IMR-90 (cell line): ENCODE results near the gene CALN1. TPM values are rescaled to one million over a fixed set of nuclear protein-coding genes. Genes with fewer than 3 reads are reported as not detected.

ENCODE experiments used
- ATAC-seq: fragments of 200-7000 bp; cut with Tn5 transposase; 2 replicates; pipeline ENCODE4 v1.9.1; 2020; ENCODE audit warnings: low read depth, mild to moderate bottlenecking, moderate library complexity
- BruUV-seq: library from RNA; stranded (reverse); fragments of 400-500 nt; replicated peaks from 2 replicates; lab custom pipeline; 2021; lab: Mats Ljungman, UMichigan
- CTCF ChIA-PET: fragments of 300-600 bp; formaldehyde crosslinking; extraction: SDS; loops from one replicate; lab custom pipeline; 2021; ENCODE audit warnings: antibody characterized with exemption; lab: Yijun Ruan, JAX
- POLR2A ChIA-PET: fragments of 300-600 bp; sonication (Branson Sonifier 250); formaldehyde crosslinking; loops from one replicate; lab custom pipeline; 2022; ENCODE audit warnings: antibody characterized with exemption; ENCODE audit not compliant: unreplicated experiment; lab: Charles Lee
- DNase-seq: peaks from one replicate; pipeline ENCODE4 v3.0.0; 2013
- H2AFZ ChIP-seq: replicated peaks from 2 replicates; pipeline ENCODE3; 2013; ENCODE audit warnings: low read length, mild to moderate bottlenecking; ENCODE audit not compliant: poor library complexity
- H2AK5ac ChIP-seq: 2 replicates; pipeline ENCODE4 v1.6.1; 2013; ENCODE audit warnings: low read depth, low read length, inconsistent platforms
- H2AK9ac ChIP-seq: replicated peaks from 2 replicates; pipeline ENCODE3; 2013; ENCODE audit warnings: mild to moderate bottlenecking, low read depth, low read length, moderate library complexity; ENCODE audit not compliant: poor library complexity
- H2BK120ac ChIP-seq: 2 replicates; pipeline ENCODE4 v1.6.1; 2013; ENCODE audit warnings: low read depth, low read length, inconsistent platforms
- H2BK15ac ChIP-seq: 3 replicates; pipeline ENCODE4 v1.6.1; 2013; ENCODE audit warnings: low read depth, low read length, inconsistent platforms
- H2BK20ac ChIP-seq: 2 replicates; pipeline ENCODE4 v1.6.1; 2013; ENCODE audit warnings: low read depth, mild to moderate bottlenecking, inconsistent platforms, low read length, moderate library complexity
- H2BK5ac ChIP-seq: 2 replicates; pipeline ENCODE4 v1.6.1; 2013; ENCODE audit warnings: mild to moderate bottlenecking, low read depth, low read length, inconsistent platforms; ENCODE audit not compliant: poor library complexity, severe bottlenecking
- H3K14ac ChIP-seq: replicated peaks from 2 replicates; pipeline ENCODE4 v1.6.1; 2013; ENCODE audit warnings: low read depth, low read length, inconsistent platforms
- H3K18ac ChIP-seq: 2 replicates; pipeline ENCODE4 v1.6.1; 2013; ENCODE audit warnings: low read depth, low read length, control low read depth
- H3K23ac ChIP-seq: 2 replicates; pipeline ENCODE4 v1.6.1; 2013; ENCODE audit warnings: low read depth, low read length, inconsistent platforms
- H3K27ac ChIP-seq: 2 replicates; pipeline ENCODE4 v1.5.1; 2013; ENCODE audit warnings: mild to moderate bottlenecking, control low read depth, low read length; ENCODE audit not compliant: insufficient read depth
- H3K27me3 ChIP-seq: 2 replicates; pipeline ENCODE4 v1.6.1; 2013; ENCODE audit warnings: low read length; ENCODE audit not compliant: control insufficient read depth, insufficient read depth
- H3K36me3 ChIP-seq: 2 replicates; pipeline ENCODE4 v1.6.1; 2013; ENCODE audit warnings: low read length, mixed read lengths; ENCODE audit not compliant: control insufficient read depth, insufficient read depth
- H3K4ac ChIP-seq: 2 replicates; pipeline ENCODE4 v1.6.1; 2013; ENCODE audit warnings: low read depth, low read length, inconsistent platforms
- H3K4me1 ChIP-seq: 2 replicates; pipeline ENCODE4 v1.6.1; 2013; ENCODE audit warnings: low read length, mixed read lengths; ENCODE audit not compliant: control insufficient read depth, insufficient read depth
- H3K4me2 ChIP-seq: 2 replicates; pipeline ENCODE4 v1.6.1; 2013; ENCODE audit warnings: low read depth, mild to moderate bottlenecking, control low read depth, low read length, moderate library complexity
- H3K4me3 ChIP-seq: 2 replicates; pipeline ENCODE4 v1.5.1; 2013; ENCODE audit warnings: low read depth, mild to moderate bottlenecking, control low read depth, low read length, moderate library complexity; ENCODE audit not compliant: insufficient read depth
- H3K56ac ChIP-seq: 2 replicates; pipeline ENCODE4 v1.6.1; 2013; ENCODE audit warnings: low read length, inconsistent platforms; ENCODE audit not compliant: insufficient read depth; ENCODE audit errors: extremely low read depth
- H3K79me1 ChIP-seq, 2 experiments: 2 replicates each; pipeline ENCODE4 v1.6.1; 2013; ENCODE audit warnings: low read length in 2 of 2, inconsistent platforms in 1 of 2, low read depth in 1 of 2
- H3K9ac ChIP-seq: 2 replicates; pipeline ENCODE4 v1.6.1; 2013; ENCODE audit warnings: low read depth, low read length, control low read depth
- H3K9me1 ChIP-seq: 2 replicates; pipeline ENCODE4 v1.6.1; 2013; ENCODE audit warnings: low read length, inconsistent platforms; ENCODE audit not compliant: insufficient read depth
- H3K9me3 ChIP-seq: 2 replicates; pipeline ENCODE4 v1.6.1; 2013; ENCODE audit warnings: low read length; ENCODE audit not compliant: control insufficient read depth, insufficient read depth
- H4K20me1 ChIP-seq: 2 replicates; pipeline ENCODE4 v1.6.1; 2013; ENCODE audit warnings: low read length, inconsistent platforms; ENCODE audit not compliant: insufficient read depth
- H4K5ac ChIP-seq: 2 replicates; pipeline ENCODE4 v1.6.1; 2013; ENCODE audit warnings: mild to moderate bottlenecking, low read depth, low read length, control low read depth
- H4K8ac ChIP-seq, 2 experiments: 2 replicates each; pipeline ENCODE4 v1.6.1; 2013; ENCODE audit warnings: low read depth in 2 of 2, low read length in 2 of 2, control low read depth in 1 of 2, inconsistent platforms in 1 of 2
- H4K91ac ChIP-seq: 2 replicates; pipeline ENCODE4 v1.6.1; 2013; ENCODE audit warnings: low read depth, low read length, inconsistent platforms; ENCODE audit not compliant: insufficient read depth
- CHD1 ChIP-seq: IDR thresholded peaks from 2 replicates; pipeline ENCODE4 v1.6.1; 2012; ENCODE audit warnings: low read depth, low read length, improper control_type of control experiment
- MAZ ChIP-seq: IDR thresholded peaks from 2 replicates; pipeline ENCODE4 v1.6.1; 2012; ENCODE audit warnings: low read depth, mild to moderate bottlenecking, low read length, improper control_type of control experiment, moderate library complexity, borderline replicate concordance
- MXI1 ChIP-seq: IDR thresholded peaks from 2 replicates; pipeline ENCODE4 v1.6.1; 2012; ENCODE audit warnings: low read depth, mild to moderate bottlenecking, low read length, moderate library complexity, borderline replicate concordance
- USF2 ChIP-seq: fragments of 150-350 bp; IDR thresholded peaks from 2 replicates; pipeline ENCODE4 v1.6.1; 2017; ENCODE audit warnings: mild to moderate bottlenecking, antibody characterized with exemption, low read length, low read depth
- WGBS, 2 experiments: methylation state at CpG; one replicate each; pipeline versions ENCODE4 v1.1.5 to v1.1.7; 2013; ENCODE audit warnings: missing lambda C conversion rate in 2 of 2; ENCODE audit not compliant: insufficient read length in 1 of 2; ENCODE audit errors: extremely low coverage in 2 of 2; 5-methylcytosine and 5-hydroxymethylcytosine counted together
- dilution Hi-C: fragments of 300-500 bp; cut with HindIII; formaldehyde crosslinking; loops from one replicate; pipeline ENCODE4 v1.14.3; 2018; ENCODE audit warnings: low sequenced_read_pairs; ENCODE audit not compliant: unreplicated experiment
- in situ Hi-C: fragments of 300-500 bp; cut with MboI; formaldehyde crosslinking; loops from 3 replicates; pipeline ENCODE4 v1.14.3; 2019; ENCODE audit warnings: low sequenced_read_pairs, inconsistent platforms, mixed read lengths
- intact Hi-C: fragments of 100-400 bp; cut with micrococcal nuclease; formaldehyde crosslinking; loops from 2 replicates; pipeline ENCODE4 v1.10.0; 2022
- polyA plus RNA-seq, 3 experiments: library from polyadenylated mRNA; depleted of rRNA; stranded (reverse); fragments of >200 nt; gene quantifications; 2 replicates each; pipeline ENCODE4 v1.2.3, GENCODE V29; 2012; ENCODE audit warnings: low replicate concordance in 1 of 3
- total RNA-seq: library from RNA; depleted of rRNA; stranded (reverse); fragments of >200 nt; gene quantifications from 2 replicates; pipeline ENCODE4 v1.2.3, GENCODE V29; 2012

Gene CALN1
- total and polyA plus RNA-seq, 2 of the 4 experiments (the other 2 are of a cell fraction): not detected

- Histone ChIP-seq H3K27ac (no peak overlapping the region), H2BK120ac (no peak overlapping the region), H2BK5ac (no peak overlapping the region), H4K91ac (no peak overlapping the region), H3K4me2 (no peak overlapping the region), H3K56ac (no peak overlapping the region), H2AFZ (no peak overlapping the region), H3K14ac (no peak overlapping the region), H2AK5ac (no peak overlapping the region), H3K9ac (no peak overlapping the region), H3K27me3 (no peaks in the 10 kb centered on the region), H3K23ac (no peak overlapping the region), H3K4ac (no peak overlapping the region), H2BK15ac (no peak overlapping the region), H3K79me1 (no peaks in the 10 kb centered on the region), H4K20me1 (no peaks in the 10 kb centered on the region), H3K4me1 (no peaks in the 10 kb centered on the region), H3K4me3 (no peak overlapping the region), H3K9me3 (peaks cover 4% of the 10 kb centered on the region; the same call in 1 of the 2 replicates), H4K5ac (no peak overlapping the region), H2BK20ac (no peak overlapping the region), H3K9me1 (no peaks in the 10 kb centered on the region), H4K8ac (no peak overlapping the region), H3K36me3 (no peaks in the 10 kb centered on the region), H3K18ac (no peak overlapping the region), H2AK9ac (no peak overlapping the region)
- ChIA-PET POLR2A (no interaction called here), CTCF (no interaction called here)
- TF ChIP-seq USF2: no peak
- no peak for TF ChIP-seq MAZ
- TF ChIP-seq CHD1: no peak
- no peak for TF ChIP-seq MXI1
- in situ Hi-C loops (no loop called here), intact Hi-C loops (no loop called here), dilution Hi-C loops (no loop called here)
- BruUV-seq: no TSS peak
- no CpG with 5 or more reads among the region's 5 CpGs for WGBS, 2 experiments
- DNase-seq: no peak
- no peak for ATAC-seq
Observed at GRCh38 chr7:72092769-72093168, 319.4 kb downstream of the CALN1 start.
